ENCODE measurements around the gene LAMC2. TPM values are rescaled to one million over a fixed set of nuclear protein-coding genes. Genes with fewer than 3 reads are reported as not detected.

LAMC2 gene
- total RNA-seq, 1 experiment from 2014 or later, result 884 TPM

DNA sequence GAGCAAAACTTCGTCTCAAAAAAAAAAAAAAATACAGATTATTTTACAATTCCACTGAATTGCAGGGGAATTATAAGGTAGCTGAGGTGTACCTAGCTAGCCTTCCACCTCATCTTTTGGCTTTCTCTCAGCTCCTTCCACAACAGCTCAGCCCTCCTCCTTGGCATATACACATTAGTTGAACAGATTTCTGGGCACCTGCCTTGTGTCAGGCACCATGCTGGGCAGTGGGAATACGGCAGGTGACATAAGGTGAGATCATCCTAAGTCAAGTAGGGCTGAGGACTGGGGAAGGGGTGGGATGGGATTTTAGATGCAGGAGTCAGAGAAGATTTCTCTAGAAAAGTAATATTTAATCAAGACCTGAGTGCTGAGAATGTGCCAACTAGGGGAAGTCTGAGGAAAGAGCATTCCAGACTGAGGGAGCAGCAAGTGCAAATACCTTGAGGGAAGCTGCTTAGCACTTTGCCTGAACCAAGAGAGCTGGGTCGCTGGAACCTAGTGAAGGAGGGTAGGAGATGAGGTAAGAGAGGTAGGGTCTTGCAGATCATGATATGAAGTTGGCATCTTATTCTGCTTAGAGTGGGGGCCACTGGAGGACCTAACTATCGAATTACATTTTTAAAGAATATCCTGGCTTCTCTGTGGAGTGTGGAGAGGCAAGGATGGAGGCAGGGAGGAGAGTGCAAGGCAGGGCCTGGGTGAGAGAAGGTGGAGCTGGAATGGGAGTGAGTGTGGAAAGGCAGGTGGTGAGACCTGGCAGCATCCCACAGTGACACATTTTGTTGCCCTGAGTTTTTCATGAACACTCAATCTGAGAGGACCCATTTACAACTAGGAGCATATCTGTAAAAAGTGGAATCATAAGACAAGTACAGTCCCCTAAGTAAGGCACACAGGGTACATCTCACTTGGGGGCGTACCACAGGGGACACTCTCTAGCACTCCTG lies 28.2 kb downstream of the LAMC2 start:
- POLR2A ChIA-PET, result interaction anchor here (1.3 to 12.6 kb wide), 3 partner anchors 10 to 25 kb away, joined by 4 to 151 read pairs (median 18); partner anchors contain the start of gene LAMC2

DNA sequence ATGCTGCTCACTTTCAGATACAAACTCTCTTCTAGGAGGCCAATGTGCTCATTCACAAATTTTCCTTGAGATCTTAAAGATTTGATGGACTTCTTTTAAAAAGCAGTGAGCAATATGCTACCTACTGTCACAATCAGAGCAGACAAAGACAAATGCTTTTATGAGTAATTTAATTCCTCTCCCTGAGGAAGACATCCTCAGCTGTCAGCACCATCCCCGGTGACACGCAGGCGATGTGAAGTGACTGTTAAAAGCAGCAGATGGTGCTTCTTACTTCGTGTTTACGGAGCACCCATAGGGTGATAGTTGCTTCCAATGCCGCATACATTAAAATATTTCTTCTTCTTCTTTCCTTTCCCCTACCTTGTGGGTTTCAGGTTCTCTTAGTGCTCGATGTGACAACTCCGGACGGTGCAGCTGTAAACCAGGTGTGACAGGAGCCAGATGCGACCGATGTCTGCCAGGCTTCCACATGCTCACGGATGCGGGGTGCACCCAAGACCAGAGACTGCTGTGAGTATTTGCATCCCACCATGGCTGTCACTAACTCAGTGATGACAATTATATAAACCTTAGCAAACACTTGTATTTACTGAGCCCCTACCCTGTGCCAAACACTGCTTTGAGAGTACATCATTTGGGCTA lies 29.1 kb downstream of the LAMC2 start:
- TF ChIP-seq, protein P1, sequence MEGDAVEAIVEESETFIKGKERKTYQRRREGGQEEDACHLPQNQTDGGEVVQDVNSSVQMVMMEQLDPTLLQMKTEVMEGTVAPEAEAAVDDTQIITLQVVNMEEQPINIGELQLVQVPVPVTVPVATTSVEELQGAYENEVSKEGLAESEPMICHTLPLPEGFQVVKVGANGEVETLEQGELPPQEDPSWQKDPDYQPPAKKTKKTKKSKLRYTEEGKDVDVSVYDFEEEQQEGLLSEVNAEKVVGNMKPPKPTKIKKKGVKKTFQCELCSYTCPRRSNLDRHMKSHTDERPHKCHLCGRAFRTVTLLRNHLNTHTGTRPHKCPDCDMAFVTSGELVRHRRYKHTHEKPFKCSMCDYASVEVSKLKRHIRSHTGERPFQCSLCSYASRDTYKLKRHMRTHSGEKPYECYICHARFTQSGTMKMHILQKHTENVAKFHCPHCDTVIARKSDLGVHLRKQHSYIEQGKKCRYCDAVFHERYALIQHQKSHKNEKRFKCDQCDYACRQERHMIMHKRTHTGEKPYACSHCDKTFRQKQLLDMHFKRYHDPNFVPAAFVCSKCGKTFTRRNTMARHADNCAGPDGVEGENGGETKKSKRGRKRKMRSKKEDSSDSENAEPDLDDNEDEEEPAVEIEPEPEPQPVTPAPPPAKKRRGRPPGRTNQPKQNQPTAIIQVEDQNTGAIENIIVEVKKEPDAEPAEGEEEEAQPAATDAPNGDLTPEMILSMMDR (IDR thresholded peaks at IDR 0.05; ENCODE audit: unreplicated experiment), result no peak
- CTCF ChIA-PET, result interaction anchor here (0.6 to 2.1 kb wide), 7 partner anchors 10 to 252 kb away, joined by 3 to 11 read pairs (median 6); no protein-coding TSS in a partner anchor
- H3K27ac Mint-ChIP-seq (ENCODE audit: low read depth, unreplicated experiment), result no peak overlapping the region
- no TSS peak for BruUV-seq (replicated peaks)
- H3K4me1 Mint-ChIP-seq (ENCODE audit: insufficient read depth, unreplicated experiment), result peaks cover 35% of the 10 kb centered on the region
- no peaks in the 10 kb centered on the region for H3K9me3 Mint-ChIP-seq (ENCODE audit: unreplicated experiment)
- no peak for DNase-seq (ENCODE audit: unreplicated experiment)
- POLR2A ChIA-PET, result interaction anchor here (1.2 to 12.6 kb wide), 4 partner anchors 11 to 190 kb away, joined by 3 to 151 read pairs (median 12); partner anchors contain the start of gene LAMC2
- intact Hi-C loops (cut with micrococcal nuclease), result no loop called here
- peaks cover 71% of the 10 kb centered on the region for H3K36me3 Mint-ChIP-seq (ENCODE audit: insufficient read depth, unreplicated experiment)
- H3K27me3 Mint-ChIP-seq (ENCODE audit: insufficient read depth, unreplicated experiment), result no peaks in the 10 kb centered on the region
- no peak overlapping the region for H3K4me3 Mint-ChIP-seq (ENCODE audit: unreplicated experiment)

More for the DNA sequence above, 28.2 kb downstream of the LAMC2 start:
- CTCF ChIA-PET, result interaction anchor here (0.6 to 2.1 kb wide), 10 partner anchors 11 to 252 kb away, joined by 3 to 11 read pairs (median 4); no protein-coding TSS in a partner anchor
- no peak for DNase-seq (ENCODE audit: unreplicated experiment)
- BruUV-seq (replicated peaks), result no TSS peak
- no peak overlapping the region for H3K4me3 Mint-ChIP-seq (ENCODE audit: unreplicated experiment)
- no peaks in the 10 kb centered on the region for H3K9me3 Mint-ChIP-seq (ENCODE audit: unreplicated experiment)
- H3K4me1 Mint-ChIP-seq (ENCODE audit: insufficient read depth, unreplicated experiment), result peaks cover 36% of the 10 kb centered on the region
- H3K27me3 Mint-ChIP-seq (ENCODE audit: insufficient read depth, unreplicated experiment), result no peaks in the 10 kb centered on the region
- peaks cover 69% of the 10 kb centered on the region for H3K36me3 Mint-ChIP-seq (ENCODE audit: insufficient read depth, unreplicated experiment)
- H3K27ac Mint-ChIP-seq (ENCODE audit: low read depth, unreplicated experiment), result peak overlapping the region; percentile 68
- TF ChIP-seq, protein P1 (IDR thresholded peaks at IDR 0.05; ENCODE audit: unreplicated experiment), result no peak
- intact Hi-C loops (cut with micrococcal nuclease), result no loop called here

DNA sequence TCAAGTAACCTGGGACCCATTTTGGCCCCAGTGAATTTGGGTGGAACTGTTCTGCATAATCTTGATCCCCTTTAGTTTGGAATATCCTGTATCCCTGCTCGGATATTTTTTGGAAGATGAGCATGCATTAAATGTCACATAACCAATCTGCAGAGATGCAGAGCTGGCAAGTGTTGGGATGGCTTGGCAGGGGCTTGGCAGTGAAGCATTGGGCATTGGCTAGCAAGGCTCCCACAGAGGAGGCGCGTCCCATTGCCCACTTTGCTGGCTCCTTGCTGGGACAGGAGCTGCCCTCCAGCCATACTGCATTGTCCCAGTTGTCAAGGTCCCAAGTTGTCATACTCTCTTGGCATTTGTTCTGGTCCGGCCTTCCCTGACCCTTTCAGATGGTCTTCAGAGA lies 29.9 kb downstream of the LAMC2 start:
- ChIA-PET CTCF (interaction anchor here (0.6 to 2.1 kb wide), 8 partner anchors 9 to 253 kb away, joined by 3 to 8 read pairs (median 4); no protein-coding TSS in a partner anchor), POLR2A (interaction anchor here (1.1 to 1.2 kb wide), 3 partner anchors 10 to 190 kb away, joined by 3 to 6 read pairs (median 4); no protein-coding TSS in a partner anchor)
- Mint-ChIP-seq H3K27ac (ENCODE audit: low read depth, unreplicated experiment) (peak overlapping the region; percentile 68), H3K27me3 (ENCODE audit: insufficient read depth, unreplicated experiment) (no peaks in the 10 kb centered on the region), H3K4me1 (ENCODE audit: insufficient read depth, unreplicated experiment) (peaks cover 34% of the 10 kb centered on the region), H3K4me3 (ENCODE audit: unreplicated experiment) (no peak overlapping the region), H3K9me3 (ENCODE audit: unreplicated experiment) (no peaks in the 10 kb centered on the region), H3K36me3 (ENCODE audit: insufficient read depth, unreplicated experiment) (peaks cover 74% of the 10 kb centered on the region)
- no peak for DNase-seq (ENCODE audit: unreplicated experiment)
- intact Hi-C loops (cut with micrococcal nuclease), result no loop called here
- BruUV-seq (replicated peaks), result no TSS peak
- TF ChIP-seq, protein P1 (IDR thresholded peaks at IDR 0.05; ENCODE audit: unreplicated experiment), result no peak

Data from MCF 10A (cell line).